ENCODE measurements around the gene UBR3.
"Not testable (repeated sequence)": the region's sequence is repeated elsewhere in the genome, so short reads cannot be mapped to it uniquely, and the experiment has no call there.

The UBR3 gene

GRCh38 chr2:169868951-169869350, 41.7 kb downstream of the UBR3 start:
- DNase-seq = no peak

DNA sequence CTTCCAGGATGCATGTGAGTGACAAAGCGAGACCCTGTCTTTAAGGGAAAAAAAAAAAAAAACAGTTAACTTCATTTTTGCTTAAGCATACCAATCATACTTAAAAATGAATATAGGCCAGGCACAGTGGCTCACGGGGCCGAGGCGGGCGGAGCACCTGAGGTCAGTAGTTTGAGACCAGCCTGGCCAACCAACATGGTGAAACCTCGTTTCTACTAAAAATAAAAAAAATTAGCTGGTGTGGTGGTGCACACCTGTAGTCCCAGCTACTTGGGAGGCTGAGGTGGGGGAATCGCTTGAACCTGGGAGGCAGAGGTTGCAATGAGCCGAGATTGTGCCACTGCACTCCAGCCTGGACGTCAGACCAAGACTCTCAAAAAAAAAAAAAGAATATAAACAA, 44.1 kb downstream of the UBR3 start:
- not testable (repeated sequence) for DNase-seq

DNA sequence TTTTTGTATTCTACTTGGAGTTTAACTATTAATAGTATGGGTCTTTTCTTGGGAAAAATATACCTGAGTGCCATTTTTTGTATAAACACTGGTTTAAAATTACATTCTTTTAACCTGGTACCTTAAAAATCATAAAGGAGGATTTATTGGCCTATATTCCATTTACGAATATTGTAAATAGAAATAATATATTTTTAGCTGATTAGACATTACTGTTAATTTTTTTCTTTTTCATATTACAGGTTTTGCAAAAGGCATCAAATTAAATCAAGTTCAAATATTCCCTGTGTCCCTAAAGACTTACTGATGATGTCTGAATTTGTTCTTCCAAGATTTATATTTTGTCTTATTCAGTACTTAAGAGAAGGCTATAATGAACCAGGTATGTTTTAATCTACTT, 44.7 kb downstream of the UBR3 start:
- DNase-seq = no peak

DNA sequence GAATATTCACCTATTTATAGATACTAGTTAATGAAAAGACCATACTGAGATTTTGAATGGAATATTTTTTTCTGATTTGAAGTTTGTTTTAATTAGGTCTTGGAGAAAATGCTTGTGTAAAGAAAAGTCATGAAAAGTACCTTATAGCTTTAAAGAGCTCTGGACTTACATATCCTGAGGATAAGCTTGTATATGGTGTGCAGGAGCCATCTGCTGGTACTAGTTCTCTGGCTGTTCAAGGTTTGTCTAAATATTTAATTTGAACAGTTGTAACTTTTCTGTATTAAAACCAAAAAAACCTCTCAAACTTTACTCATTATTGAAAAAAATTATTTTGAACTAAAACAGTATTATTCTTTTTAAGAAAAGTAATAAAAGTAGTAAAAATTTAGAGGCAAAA, 50.1 kb downstream of the UBR3 start:
- peak in 1 of 2 donors; percentile 11 for DNase-seq

GRCh38 chr2:169887120-169887519, 59.9 kb downstream of the UBR3 start:
- DNase-seq = no peak

DNA sequence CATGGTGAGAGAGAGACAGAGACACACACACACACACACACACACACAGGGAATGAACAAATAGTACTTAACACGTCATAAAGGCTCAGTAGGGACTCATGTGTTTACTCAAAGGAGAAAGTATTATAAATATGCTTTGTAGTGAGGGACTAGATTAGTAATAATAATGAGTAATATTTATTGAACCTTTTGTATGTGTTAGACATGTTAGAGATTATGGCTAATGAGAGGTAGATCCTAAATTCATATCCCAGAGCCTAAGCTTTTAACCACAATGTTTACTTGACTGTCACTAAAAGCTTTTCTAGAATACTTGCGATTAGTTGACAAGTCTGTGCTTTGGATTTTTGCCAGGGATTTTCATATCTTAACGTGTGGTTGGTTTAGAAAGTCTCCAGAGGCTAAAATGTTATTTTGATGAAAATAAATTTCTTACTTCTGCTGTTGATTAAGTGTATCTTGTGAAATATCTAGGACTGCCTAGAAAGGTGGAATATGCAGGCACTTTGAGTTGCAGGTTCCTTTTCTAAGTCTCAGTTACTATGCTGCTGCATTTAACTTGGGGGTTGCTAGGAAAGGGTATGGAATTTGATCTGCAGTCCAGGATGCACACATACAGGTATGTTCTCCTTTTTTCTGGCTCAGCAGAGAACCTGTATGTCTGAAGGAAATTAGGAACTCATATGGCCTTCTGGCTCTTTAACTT, 64.5 kb downstream of the UBR3 start:
- DNase-seq = no peak

DNA sequence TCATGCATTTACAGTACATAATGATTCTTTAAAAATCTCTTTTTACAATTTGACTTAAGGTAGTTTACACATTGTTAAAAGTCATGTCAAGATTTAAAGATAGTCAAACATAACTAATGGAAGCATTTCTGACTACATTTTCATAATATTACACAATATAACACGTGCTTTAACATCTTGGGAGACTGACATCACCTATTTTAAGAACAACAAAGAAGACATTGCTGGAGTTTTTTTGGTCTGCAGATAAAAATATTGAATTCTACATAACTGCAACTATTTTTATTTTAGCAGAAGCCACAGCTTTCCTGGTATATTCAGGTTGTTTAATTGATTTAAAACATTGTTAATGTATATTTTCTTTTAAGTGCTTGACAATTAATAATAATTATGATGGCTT, 65.7 kb downstream of the UBR3 start:
- no peak for DNase-seq

GRCh38 chr2:169895294-169895985, 68.2 kb downstream of the UBR3 start:
- DNase-seq = no peak

- DNase-seq = no peak
Measured at GRCh38 chr2:169897834-169898233, 70.6 kb downstream of the UBR3 start.

DNA sequence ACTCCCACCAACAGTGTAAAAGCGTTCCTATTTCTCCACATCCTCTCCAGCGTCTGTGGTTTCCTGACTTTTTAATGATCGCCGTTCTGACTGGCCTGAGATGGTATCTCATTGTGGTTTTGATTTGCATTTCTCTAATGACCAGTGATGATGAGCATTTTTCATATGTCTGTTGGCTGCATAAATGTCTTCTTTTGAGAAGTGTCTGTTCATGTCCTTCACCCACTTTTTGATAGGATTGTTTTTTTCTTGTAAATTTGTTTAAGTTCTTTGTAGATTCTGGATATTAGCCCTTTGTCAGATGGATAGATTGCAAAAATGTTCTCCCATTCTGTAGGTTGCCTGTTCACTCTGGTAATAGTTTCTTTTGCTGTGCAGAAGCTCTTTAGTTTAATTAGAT, 72.8 kb downstream of the UBR3 start:
- DNase-seq = not testable (repeated sequence)

DNA sequence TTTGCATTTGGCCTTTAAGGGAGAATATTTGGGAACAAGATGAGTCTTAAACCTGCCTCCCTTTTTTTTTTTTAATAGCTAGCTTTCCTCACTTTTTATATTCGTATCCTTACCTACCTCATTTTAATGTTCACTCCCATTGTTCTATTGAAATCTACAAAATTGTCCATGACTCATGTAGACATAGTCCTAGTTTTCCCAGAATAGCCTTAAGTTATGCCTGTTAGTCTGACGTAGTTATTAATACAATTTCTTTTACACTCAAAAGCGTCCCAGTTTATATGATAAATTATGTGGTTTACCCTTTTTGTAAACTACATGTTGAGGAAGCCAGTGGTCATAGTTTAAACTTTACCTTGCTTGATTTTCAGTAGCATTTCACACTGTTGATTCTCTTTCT, 73.4 kb downstream of the UBR3 start:
- no peak for DNase-seq

- DNase-seq = no peak
Measured at GRCh38 chr2:169906731-169907130, 79.5 kb downstream of the UBR3 start.

DNA sequence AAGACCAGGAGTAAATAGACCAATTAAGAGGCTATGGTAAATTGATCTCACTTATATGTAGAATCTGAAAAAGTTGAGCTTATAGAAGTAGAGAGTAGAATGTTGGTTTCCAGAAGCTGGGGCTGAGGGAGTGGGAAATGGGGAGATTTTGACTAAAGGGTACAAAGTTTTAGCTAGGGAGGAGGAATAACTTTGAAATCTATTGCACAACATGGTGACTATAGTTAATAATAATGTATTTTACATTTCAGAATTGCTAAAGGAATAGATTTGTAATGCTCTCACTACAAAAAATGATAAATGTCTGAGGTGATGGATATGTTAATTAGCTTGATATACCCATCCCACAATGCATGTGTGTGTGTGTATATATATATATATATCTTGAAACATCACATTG, 82.1 kb downstream of the UBR3 start:
- no peak for DNase-seq

- no peak for DNase-seq
Measured at GRCh38 chr2:169910109-169910799, 83.0 kb downstream of the UBR3 start.

DNA sequence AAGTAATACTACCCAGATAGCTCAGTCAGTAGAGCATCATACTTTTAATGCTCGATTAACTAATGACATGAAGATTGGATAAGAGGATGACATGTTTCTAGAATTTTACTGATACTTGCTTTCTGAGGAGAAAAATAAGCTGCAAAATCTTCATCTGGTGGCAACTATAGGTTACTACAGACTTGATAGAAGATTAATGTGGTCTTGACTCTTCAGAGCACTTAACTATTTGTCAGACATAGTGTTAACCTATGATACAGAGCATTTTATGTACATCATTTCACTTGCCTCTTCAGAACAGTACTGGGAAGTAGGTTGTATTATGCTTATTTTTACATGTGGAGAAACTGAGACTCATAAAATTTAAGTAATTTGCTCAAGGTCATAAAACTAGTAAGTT, 83.9 kb downstream of the UBR3 start:
- DNase-seq = no peak

DNA sequence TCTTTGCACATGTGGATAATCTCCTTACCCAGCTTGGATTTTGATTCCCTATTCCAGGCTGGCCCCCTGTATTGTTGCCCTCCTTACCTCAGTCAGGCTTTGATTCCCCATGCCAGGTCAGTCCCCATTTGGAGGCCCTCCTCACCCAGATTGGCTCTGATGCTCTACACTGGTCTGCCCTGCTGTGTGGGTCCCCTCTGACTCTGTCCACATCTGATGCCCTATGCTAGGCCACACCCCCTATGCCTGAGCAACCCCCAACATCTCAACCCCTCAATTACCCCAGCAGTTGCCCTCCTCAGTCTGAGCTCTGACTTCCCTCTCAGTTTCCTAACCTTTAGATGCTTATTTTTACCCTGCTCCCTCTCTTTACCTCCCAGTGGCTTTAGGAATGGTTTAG, 89.4 kb downstream of the UBR3 start:
- no peak for DNase-seq

GRCh38 chr2:169923977-169924376, 96.7 kb downstream of the UBR3 start:
- DNase-seq = no peak

DNA sequence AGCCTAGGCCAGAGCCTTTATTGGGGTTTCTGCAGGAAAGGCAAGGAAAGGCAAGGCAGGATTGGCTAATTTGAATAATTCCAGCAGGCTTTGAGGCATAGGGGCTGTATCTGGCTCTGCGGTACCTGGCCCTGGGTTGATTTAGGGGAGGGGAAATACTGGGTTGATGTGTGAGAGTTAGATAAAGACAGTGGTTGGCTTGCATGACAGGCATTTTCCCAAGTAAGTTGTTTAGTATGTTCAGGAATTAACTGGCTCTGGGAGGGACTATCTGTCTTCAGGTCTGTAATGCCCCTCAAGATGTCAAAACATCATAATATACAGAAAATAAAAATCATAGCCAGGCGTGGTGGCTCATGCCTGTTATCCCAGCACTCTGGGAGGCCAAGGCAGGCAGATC, 98.7 kb downstream of the UBR3 start:
- DNase-seq = no peak

DNA sequence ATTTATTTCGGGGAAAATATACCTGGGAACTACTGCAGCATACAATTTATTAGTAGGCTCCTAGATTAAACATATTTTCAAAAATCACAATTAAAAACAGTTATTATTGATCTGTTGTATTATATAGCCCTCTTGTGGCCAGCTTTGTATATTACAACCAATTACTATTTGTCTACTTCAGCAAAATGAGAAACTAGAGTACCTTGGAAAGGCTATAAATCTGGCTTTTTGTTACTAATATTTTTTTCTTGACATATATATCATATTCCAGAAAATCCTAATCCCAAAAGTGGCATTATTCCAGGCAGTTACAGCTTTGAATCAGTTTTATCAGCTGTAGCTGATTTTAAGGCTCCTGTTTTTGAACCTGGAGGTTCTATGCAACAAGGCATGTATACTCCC, 101.2 kb downstream of the UBR3 start:
- DNase-seq = peak in 1 of 2 donors; percentile 59

GRCh38 chr2:169933124-169933711, 106.0 kb downstream of the UBR3 start:
- peak in 1 of 2 donors; percentile 70 for DNase-seq

DNA sequence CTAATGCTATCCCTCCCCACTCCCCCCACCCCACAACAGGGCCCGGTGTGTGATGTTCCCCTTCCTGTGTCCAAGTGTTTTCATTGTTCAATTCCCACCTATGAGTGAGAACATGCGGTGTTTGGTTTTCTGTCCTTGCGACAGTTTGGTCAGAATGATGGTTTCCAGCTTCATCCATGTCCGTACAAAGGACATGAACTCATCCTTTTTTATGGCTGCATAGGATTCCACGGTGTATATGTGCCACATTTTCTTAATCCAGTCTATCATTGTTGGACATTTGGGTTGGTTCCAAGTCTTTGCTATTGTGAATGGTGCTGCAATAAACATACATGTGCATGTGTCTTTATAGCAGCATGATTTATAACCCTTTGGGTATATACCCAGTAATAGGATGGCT, 109.4 kb downstream of the UBR3 start:
- DNase-seq = not testable (repeated sequence)

DNA sequence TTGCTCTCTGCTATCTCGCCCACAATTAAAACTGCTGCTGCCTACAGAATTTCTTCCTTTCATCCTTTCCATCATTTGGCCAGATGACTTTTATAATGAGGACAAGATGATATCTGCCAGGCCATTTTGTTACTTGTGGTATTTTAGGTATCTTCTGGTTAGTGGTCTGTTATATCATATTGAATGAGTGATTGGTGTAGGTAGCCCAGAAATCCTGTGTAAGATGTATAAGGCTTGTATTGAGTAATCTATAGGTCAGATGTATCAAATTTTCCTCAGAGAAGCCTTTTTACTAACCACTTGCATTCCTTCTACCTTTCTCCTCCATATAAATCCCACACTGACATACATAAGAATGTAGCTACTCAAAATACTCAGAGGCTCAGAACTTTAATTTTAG, 118.3 kb downstream of the UBR3 start:
- no peak for DNase-seq

- DNase-seq = no peak
Measured at GRCh38 chr2:169946092-169946491, 118.8 kb downstream of the UBR3 start.

- no peak for DNase-seq
Measured at GRCh38 chr2:169946546-169946945, 119.3 kb downstream of the UBR3 start.

Measured in hippocampal formation (tissue), 2 donors.